ENCODE data around the gene NOXO1.

The NOXO1 gene

DNA sequence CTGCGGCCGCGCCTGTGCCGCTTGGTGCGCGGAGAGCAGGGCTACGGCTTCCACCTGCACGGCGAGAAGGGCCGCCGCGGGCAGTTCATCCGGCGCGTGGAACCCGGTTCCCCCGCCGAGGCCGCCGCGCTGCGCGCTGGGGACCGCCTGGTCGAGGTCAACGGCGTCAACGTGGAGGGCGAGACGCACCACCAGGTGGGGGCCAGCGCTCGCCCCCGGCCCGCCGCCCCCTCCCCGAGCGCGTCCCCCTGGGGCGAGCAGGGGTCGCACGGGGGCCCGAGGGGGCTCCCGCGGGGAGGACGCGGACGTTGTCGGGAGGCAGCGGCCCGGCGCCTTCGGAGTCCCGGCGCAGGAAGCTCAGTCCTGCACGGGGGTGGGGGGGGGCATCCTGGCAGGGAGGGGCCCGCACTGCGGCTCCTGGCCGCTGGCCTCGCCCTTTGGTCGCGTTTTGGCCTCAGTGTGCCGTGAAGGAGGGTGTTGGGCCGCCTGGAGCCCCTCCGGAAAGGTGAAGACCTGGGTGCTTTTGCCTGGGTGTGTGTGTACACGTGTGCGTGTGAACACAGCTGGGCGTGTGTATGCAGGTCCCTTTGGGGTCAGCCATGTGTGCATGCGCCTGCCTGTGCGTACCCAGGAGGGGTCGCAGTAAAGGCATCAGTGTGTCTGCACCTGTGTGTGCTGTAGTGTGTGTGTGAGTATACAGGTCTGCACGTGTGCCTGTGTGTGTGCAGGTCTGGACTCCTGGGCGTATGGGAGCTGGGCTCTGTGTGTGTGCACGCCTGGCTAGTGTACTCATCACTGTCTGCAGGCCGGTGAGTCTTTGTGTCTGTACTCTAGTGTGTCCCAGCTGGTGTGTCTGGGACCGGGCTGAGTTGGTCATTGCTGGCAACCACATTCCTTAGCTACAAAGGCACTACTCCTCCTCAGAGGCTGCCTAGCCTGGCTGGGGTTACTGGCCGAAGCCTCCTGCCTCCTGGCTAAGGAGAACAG is 46.0 kb upstream of the NOXO1 start:
- ChIA-PET POLR2A (interaction anchor here (1.2 to 1.8 kb wide), 2 partner anchors 63 to 128 kb away, joined by 5 to 11 read pairs; partner anchors contain the start of genes RPS2 and TRAF7), CTCF (interaction anchor here (1.0 to 3.1 kb wide), 3 partner anchors 11 to 113 kb away, joined by 6 to 13 read pairs (median 6); no protein-coding TSS in a partner anchor)
- TF ChIP-seq CTCF (IDR thresholded peaks at IDR 0.05; ENCODE audit: insufficient read depth, low read length, missing control alignments), result peak; percentile 24
- no peak for DNase-seq (ENCODE audit: low read depth, low spot score)
- peak overlapping the region; percentile 83 for H3K4me3 ChIP-seq (ENCODE audit: low read depth, low read length)

DNA sequence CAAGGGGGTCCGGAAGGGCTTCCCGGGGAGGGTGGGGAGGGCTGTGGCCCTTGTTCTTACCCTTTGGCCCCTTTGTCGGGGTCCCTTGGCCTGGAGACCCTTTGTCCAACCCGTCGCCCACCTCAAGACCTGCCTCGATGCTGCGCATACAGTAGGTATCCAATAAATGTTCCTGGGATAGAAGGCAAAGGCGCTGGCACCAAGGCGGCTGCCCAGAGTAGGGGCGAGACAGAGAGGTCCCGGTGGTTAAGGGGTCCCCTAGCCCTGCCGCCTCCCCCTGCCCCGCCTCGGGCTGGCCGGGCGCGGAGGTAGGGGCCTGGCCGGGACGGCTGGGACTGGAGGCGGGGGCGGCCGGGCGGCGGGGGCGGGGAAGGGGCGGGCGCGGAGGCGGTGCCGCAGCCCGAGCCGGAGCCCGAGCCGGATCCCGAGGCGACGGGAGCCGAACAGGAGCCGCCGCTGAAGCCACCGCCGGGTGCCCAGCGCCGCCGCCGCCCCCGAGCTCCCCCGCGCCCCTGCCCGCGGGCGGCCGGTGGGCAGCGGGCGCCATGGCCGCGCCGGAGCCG is 45.3 kb upstream of the NOXO1 start, which contains the start of gene NHERF2:
NHERF2 (plus strand) TSS at position 442 of the 563 bp plus-strand sequence; CDS start at position 546, 104 bp downstream.
- ChIA-PET CTCF (interaction anchor here (1.1 to 3.1 kb wide), 2 partner anchors 10 to 30 kb away, joined by 6 to 13 read pairs; no protein-coding TSS in a partner anchor), POLR2A (interaction anchor here (1.8 kb wide), 1 partner anchor 129 kb away, joined by 11 read pairs; the partner anchor contains the start of gene TRAF7)
- no peak for TF ChIP-seq CTCF (IDR thresholded peaks at IDR 0.05; ENCODE audit: insufficient read depth, low read length, missing control alignments)
- peak within 1 kb of the TSS; percentile 83 for H3K4me3 ChIP-seq (ENCODE audit: low read depth, low read length)
- no peak for DNase-seq (ENCODE audit: low read depth, low spot score)

DNA sequence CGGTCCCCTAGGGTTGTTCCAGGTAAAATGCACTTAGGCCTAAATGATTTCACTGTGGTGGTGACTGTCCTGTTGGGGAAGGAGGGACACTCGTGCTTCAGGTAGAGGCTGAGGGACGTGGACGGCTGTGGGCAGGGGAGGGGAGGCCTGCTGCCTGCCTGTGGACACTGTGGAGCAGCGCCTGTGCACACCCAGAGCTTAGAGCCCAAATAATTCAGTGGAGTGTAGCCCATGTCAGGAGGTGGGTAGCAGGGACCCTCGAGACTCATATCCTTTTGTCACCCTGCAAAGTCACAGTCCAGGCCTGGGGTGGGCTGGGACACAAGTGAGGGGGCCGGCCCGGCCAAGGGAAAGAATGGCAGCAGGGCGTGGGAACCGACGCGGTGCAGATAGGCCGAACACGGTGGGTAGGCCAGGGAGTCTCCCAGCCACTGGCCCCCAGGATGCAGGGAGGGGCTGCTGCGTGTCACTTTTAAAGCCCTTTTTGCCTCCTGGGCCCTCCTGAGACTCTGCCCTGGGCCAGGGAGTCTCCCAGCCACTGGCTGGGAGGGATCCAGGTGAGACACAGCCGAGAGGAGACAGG is 44.7 kb upstream of the NOXO1 start:
- no peak for DNase-seq (ENCODE audit: low read depth, low spot score)
- no peak for TF ChIP-seq CTCF (IDR thresholded peaks at IDR 0.05; ENCODE audit: insufficient read depth, low read length, missing control alignments)
- ChIA-PET POLR2A (interaction anchor here (1.8 kb wide), 1 partner anchor 129 kb away, joined by 11 read pairs; the partner anchor contains the start of gene TRAF7), CTCF (interaction anchor here (1.3 to 8.2 kb wide), 3 partner anchors 9 to 118 kb away, joined by 3 to 135 read pairs (median 13); partner anchors contain the start of gene RAB26)
- peak overlapping the region; percentile 83 for H3K4me3 ChIP-seq (ENCODE audit: low read depth, low read length)

GRCh38 chr16:2025251-2025650 is 44.0 kb upstream of the NOXO1 start:
- ChIA-PET POLR2A (no interaction called here), CTCF (interaction anchor here (1.1 to 8.2 kb wide), 6 partner anchors 9 to 118 kb away, joined by 3 to 135 read pairs (median 25); partner anchors contain the start of genes NTHL1, RAB26 and TSC2)

GRCh38 chr16:2024032-2024420 is 42.8 kb upstream of the NOXO1 start:
- CTCF ChIA-PET, result interaction anchor here (0.9 to 8.2 kb wide), 8 partner anchors 9 to 158 kb away, joined by 3 to 135 read pairs (median 12); partner anchors contain the start of gene RAB26
- DNase-seq (ENCODE audit: low read depth, low spot score), result no peak
- POLR2A ChIA-PET, result interaction anchor here (1.0 kb wide), 1 partner anchor 8 kb away, joined by 4 read pairs; no protein-coding TSS in a partner anchor
- no peak overlapping the region for H3K4me3 ChIP-seq (ENCODE audit: low read depth, low read length)
- TF ChIP-seq CTCF (IDR thresholded peaks at IDR 0.05; ENCODE audit: insufficient read depth, low read length, missing control alignments), result no peak

More at GRCh38 chr16:2025251-2025650, 44.0 kb upstream of the NOXO1 start:
- H3K4me3 ChIP-seq (ENCODE audit: low read depth, low read length), result no peak overlapping the region
- TF ChIP-seq CTCF (IDR thresholded peaks at IDR 0.05; ENCODE audit: insufficient read depth, low read length, missing control alignments), result no peak
- DNase-seq (ENCODE audit: low read depth, low spot score), result no peak

Data from AG04449 (cell line).